Gastrocnemius medialis (tissue), 4 donors: ENCODE results near the gene CDH5.

ENCODE experiments used
- CTCF ChIP-seq, 5 experiments: fragments of 450-650 bp in 3 of 5; fragments of 200-600 bp in 2 of 5; sonication (generic) in 2 of 5; IDR thresholded peaks in 4 of 5; conservative IDR thresholded peaks in 1 of 5; 1 replicate in 4 of 5; 2 replicates in 1 of 5; pipeline ENCODE4 v1.5.1; 2016 to 2019; ENCODE audit warnings: antibody characterized with exemption in 5 of 5, mild to moderate bottlenecking in 3 of 5, moderate library complexity in 3 of 5
- POLR2A ChIP-seq, 2 donors: fragments of 450-650 bp; IDR thresholded peaks; one replicate each; pipeline ENCODE4 v1.6.1; 2017; ENCODE audit warnings: antibody characterized with exemption in 2 of 2, mild to moderate bottlenecking in 2 of 2, moderate library complexity in 2 of 2

GRCh38 chr16:66423177-66423576, 56.7 kb downstream of the CDH5 start:
- no peak for TF ChIP-seq CTCF (IDR thresholded peaks at IDR 0.05 in 4 of 5, conservative IDR thresholded peaks at IDR 0.05 in 1 of 5)
- TF ChIP-seq POLR2A (IDR thresholded peaks at IDR 0.05), result no peak
